ENCODE results near the gene UPK1B. TPM values are rescaled to one million over a fixed set of nuclear protein-coding genes. Genes with fewer than 3 reads are reported as not detected.

UPK1B gene
- total RNA-seq, 2 donors from 2014 or later: not detected

DNA sequence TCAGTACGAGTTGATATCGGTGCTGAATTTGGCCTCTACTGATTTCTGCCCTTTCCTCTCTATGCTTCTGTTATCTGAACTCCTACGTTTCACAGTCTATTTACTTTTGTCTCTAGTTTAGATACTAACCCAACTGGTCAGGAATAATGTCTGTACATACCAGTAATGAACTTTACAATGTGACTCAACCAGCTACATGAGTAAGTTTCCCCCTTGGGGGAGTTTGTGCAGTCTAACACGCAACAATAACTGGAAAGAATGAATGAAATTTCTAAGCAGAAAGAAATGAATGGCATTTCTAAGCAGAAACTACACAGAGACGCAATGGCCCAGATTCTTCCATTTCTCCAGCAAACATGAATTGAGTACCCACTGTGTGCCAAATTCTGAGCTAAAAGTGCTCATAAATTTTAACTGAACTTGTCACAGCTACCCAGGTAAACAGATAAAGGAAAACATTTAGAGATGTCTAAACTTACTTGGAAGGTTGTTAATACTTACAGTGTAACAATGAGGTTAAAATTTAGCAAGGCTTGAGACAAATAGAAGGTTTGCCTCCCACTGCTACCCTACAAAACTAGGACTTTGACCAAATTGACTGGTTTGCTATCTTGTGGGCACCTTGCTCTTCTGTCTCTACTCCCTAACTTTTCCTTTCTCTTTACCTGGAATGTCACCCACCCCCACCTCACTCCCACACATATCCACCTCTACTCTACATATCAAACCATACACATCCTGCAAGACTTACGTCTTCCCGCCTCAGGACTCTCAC lies 11.6 kb downstream of the UPK1B start:
- Mint-ChIP-seq H3K27ac (peak overlapping the region; percentile 21), H3K4me3 (peak overlapping the region in 1 of 2 donors; percentile 42), H3K4me1 (ENCODE audit: low read depth) (peaks cover 15% of the 10 kb centered on the region), H3K9me3 (no peaks in the 10 kb centered on the region), H3K36me3 (ENCODE audit: insufficient read depth in 2 of 2) (no peaks in the 10 kb centered on the region), H3K27me3 (ENCODE audit: low read depth) (no peaks in the 10 kb centered on the region)
- ATAC-seq (replicated peaks in 1 of 2) (peak; percentile 53 to 85), DNase-seq (no peak)

DNA sequence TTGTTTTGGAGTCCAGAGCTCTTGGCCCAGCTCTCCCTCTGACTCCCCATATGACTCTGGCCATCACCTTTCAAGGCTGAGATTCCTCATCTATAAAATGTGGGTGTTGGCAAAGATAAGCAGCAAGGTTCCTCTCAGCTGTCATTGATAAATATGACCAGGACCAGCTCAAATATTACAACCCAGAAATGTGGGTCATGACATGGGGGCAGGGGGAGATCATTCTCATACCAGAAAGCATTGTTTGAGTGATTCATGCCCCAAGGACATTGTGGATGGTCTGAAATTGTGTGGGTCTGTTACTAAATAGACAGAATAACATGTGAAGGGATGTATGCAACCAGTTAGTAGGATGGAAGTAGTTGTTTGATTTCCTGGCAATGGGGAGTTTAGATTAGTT lies 13.9 kb downstream of the UPK1B start:
- no peak for DNase-seq
- H3K36me3 Mint-ChIP-seq (ENCODE audit: insufficient read depth in 2 of 2): no peaks in the 10 kb centered on the region
- no peak overlapping the region for H3K27ac Mint-ChIP-seq
- H3K4me3 Mint-ChIP-seq: no peak overlapping the region
- no peaks in the 10 kb centered on the region for H3K27me3 Mint-ChIP-seq (ENCODE audit: low read depth)
- no peak for ATAC-seq (replicated peaks in 1 of 2)
- no peaks in the 10 kb centered on the region for H3K9me3 Mint-ChIP-seq
- H3K4me1 Mint-ChIP-seq (ENCODE audit: low read depth): peaks cover 15% of the 10 kb centered on the region

DNA sequence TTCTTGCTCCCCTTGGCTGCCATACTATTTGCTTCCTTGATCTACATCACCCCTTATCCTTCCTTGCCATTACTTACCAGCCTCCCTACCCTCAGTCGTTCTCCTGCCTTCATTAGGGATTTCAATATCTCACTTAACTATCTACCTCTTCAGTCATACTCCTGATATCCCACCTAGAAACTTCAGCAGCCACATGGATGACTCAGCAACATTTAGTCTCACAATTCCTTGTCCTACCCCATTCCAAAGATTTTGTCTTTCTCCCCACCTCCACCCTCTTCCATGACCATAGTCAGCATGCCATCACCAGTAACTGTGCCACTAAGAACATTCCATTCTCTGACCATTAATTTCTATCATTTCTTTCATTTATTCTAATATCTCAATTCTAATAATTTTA lies 18.4 kb downstream of the UPK1B start:
- no peak for DNase-seq
- ATAC-seq (replicated peaks in 1 of 2): no peak
- H3K27ac Mint-ChIP-seq: no peak overlapping the region
- no peaks in the 10 kb centered on the region for H3K27me3 Mint-ChIP-seq (ENCODE audit: low read depth)
- no peaks in the 10 kb centered on the region for H3K4me1 Mint-ChIP-seq (ENCODE audit: low read depth)
- H3K4me3 Mint-ChIP-seq: no peak overlapping the region
- H3K9me3 Mint-ChIP-seq: no peaks in the 10 kb centered on the region
- no peaks in the 10 kb centered on the region for H3K36me3 Mint-ChIP-seq (ENCODE audit: insufficient read depth in 2 of 2)

DNA sequence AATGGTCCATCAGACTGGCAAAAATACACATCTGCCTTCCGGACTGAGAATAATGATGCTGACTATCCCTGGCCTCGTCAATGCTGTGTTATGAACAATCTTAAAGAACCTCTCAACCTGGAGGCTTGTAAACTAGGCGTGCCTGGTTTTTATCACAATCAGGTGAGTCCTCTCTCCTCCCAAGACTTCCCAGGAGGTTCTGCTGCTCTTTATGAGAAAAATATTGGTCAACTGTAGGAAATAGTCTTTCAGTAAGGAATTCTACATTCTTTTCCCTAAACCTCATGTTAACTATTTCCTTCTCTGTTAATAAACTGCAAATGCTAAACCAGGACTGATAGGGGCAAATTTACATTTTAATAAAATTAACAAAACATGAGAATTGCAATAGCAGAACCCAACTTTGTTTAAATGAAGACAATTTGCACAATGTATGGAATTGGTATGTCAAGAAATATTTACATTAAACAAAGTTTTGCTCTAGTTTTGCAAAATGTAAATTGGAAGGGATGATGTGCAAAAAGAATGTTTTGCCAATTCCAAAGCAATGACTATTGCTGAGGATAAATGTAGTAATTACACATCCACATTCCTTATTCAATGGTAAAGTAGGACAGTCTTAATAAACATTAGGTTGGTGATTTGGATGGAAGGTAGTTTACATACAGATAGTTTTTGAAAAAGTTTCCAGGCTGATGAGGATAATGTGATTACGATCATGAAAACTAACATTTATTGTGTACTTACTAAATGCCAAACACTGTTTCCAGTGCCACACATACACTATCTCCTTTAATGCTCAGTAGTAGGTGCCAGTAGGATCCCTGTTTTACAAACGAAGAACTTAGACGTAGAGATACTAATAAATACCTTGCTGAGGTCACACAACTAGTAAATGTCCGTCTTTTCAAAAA lies 21.1 kb downstream of the UPK1B start:
- H3K27me3 Mint-ChIP-seq (ENCODE audit: low read depth): no peaks in the 10 kb centered on the region
- H3K4me1 Mint-ChIP-seq (ENCODE audit: low read depth): no peaks in the 10 kb centered on the region
- DNase-seq (no peak), ATAC-seq (replicated peaks in 1 of 2) (no peak)
- no peaks in the 10 kb centered on the region for H3K36me3 Mint-ChIP-seq (ENCODE audit: insufficient read depth in 2 of 2)
- H3K9me3 Mint-ChIP-seq: no peaks in the 10 kb centered on the region
- H3K4me3 Mint-ChIP-seq: no peak overlapping the region
- no peak overlapping the region for H3K27ac Mint-ChIP-seq

DNA sequence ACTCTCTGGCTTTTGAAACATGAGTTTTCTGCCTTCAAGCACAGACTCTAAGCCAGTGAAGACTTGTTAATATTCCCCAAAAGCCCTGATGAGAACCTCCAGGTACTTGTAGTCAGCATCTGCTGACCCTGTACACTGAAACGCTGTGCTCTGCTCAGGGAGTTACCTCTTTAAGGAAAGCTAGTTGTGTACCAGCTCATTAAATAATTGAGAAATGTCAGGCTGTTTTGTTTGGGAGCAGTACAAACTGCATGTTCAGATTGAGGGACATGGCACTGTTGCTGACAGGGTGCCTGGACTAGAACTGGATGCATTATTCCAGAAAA lies 21.7 kb downstream of the UPK1B start:
- no peak overlapping the region for H3K4me3 Mint-ChIP-seq
- no peak overlapping the region for H3K27ac Mint-ChIP-seq
- H3K4me1 Mint-ChIP-seq (ENCODE audit: low read depth): no peaks in the 10 kb centered on the region
- no peaks in the 10 kb centered on the region for H3K36me3 Mint-ChIP-seq (ENCODE audit: insufficient read depth in 2 of 2)
- no peaks in the 10 kb centered on the region for H3K27me3 Mint-ChIP-seq (ENCODE audit: low read depth)
- ATAC-seq (replicated peaks in 1 of 2) (no peak), DNase-seq (no peak)
- no peaks in the 10 kb centered on the region for H3K9me3 Mint-ChIP-seq

DNA sequence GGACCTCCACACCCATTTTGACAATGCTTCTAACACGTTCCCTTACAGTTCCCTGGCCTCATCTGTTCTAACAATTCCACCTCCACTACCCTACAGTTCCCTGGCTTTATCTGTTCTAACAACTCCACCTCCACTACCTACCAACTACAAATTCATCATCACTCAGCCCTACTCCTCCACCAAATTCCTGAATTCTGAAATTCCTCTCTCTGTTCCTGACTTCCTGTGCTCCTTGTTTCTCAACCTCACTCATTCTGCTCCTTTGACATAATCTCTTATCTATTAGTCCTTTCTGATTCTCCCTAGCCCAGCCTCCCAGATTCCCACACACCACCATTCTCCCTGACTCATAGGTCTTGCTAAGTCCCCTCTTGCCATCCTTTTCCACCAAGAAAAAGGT lies 22.5 kb downstream of the UPK1B start:
- ATAC-seq (replicated peaks in 1 of 2): no peak
- Mint-ChIP-seq H3K27ac (no peak overlapping the region), H3K27me3 (ENCODE audit: low read depth) (no peaks in the 10 kb centered on the region), H3K4me1 (ENCODE audit: low read depth) (no peaks in the 10 kb centered on the region), H3K36me3 (ENCODE audit: insufficient read depth in 2 of 2) (no peaks in the 10 kb centered on the region), H3K4me3 (no peak overlapping the region), H3K9me3 (no peaks in the 10 kb centered on the region)
- no peak for DNase-seq

DNA sequence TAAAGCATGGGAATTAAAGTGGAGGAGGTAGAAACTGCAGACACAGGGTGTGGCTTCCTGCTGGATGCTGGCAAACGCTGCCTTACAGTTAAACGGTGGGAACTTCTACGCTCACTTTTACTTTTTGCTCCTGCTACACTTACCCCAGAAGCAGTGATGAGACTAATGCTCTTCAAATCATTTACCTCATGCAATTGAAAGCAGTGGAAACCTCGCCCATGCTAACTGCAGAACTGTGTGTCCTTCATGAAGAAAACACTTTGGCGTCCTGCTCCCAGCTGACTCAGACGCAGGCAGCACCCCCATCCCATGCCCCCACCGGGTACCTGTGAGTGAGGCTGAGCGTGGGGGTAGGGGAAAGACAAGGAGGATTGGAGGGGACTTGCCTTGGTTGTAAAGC lies 31.8 kb downstream of the UPK1B start:
- Mint-ChIP-seq H3K27me3 (ENCODE audit: low read depth) (no peaks in the 10 kb centered on the region), H3K27ac (no peak overlapping the region), H3K4me3 (peak overlapping the region in 1 of 2 donors; percentile 29), H3K9me3 (no peaks in the 10 kb centered on the region), H3K4me1 (ENCODE audit: low read depth) (peaks cover 43% of the 10 kb centered on the region), H3K36me3 (ENCODE audit: insufficient read depth in 2 of 2) (peaks cover 0 to 6% of the 10 kb centered on the region in 2 donors)
- no peak for DNase-seq
- no peak for ATAC-seq (replicated peaks in 1 of 2)

DNA sequence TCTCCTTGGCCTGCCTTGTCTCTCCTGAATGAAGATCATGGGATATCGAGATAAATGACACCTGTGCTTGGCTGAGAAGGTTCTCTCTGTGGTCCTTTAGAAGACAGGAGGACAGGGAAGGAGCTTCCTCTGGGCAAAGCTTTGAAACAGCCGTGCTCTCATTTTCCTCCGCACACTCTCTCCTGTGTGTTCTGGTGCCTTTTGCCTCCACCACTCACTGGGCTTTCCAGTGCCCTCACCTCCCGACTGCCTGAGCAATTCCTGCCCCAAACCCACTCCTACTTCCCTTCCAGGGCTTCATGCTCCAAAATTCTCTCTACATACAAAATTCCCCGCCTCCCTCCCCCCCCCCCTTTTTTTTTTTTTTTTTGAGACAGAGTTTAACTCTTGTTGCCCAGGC lies 32.3 kb downstream of the UPK1B start:
- Mint-ChIP-seq H3K4me3 (peak overlapping the region in 1 of 2 donors; percentile 47), H3K27me3 (ENCODE audit: low read depth) (no peaks in the 10 kb centered on the region), H3K9me3 (no peaks in the 10 kb centered on the region), H3K36me3 (ENCODE audit: insufficient read depth in 2 of 2) (peaks cover 0 to 6% of the 10 kb centered on the region in 2 donors), H3K4me1 (ENCODE audit: low read depth) (peaks cover 47% of the 10 kb centered on the region), H3K27ac (no peak overlapping the region)
- no peak for DNase-seq
- ATAC-seq (replicated peaks in 1 of 2): no peak

DNA sequence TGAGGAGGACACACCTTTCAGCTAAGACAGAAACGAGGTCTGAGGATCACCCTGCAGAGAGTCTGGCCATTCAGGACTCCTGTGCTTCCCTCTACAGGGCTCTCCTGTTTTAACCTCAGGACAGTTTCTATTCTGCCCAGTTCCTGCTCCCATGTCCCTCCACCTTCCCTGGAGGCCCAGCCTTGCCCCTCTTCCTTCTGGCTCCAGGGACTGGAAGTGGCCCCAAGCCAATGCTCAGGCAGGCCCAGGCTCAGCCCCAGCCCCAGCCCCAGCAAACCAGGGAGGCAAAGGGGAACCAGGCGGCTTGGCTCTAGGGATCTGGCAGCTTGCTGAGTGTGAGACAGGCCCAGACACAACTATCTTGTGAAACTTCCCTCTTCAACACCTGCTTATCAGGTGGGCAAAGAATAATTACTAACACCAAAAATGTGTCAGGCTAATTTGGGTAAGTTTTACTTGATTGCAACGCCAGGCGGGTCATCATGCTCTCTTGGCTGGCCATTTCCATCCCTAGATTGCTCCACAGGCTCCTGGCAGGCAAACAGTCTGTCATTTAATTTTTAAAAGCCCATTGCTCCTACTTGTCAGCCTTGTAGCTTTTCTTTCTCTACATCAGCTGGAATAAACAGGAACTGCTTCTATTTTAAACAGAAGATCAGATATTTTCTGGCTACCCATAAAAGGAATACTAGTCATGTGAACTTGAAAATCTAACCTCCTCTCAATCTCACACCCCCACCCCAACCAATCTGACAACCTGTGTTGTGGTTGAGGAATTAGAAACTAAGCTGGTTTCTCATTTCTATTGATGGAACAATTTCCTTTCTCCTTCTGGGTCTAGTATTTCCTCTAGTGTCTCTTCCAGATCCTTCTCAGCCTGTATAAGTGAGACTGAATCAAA lies 33.5 kb downstream of the UPK1B start:
- Mint-ChIP-seq H3K9me3 (no peaks in the 10 kb centered on the region), H3K27me3 (ENCODE audit: low read depth) (no peaks in the 10 kb centered on the region), H3K36me3 (ENCODE audit: insufficient read depth in 2 of 2) (peaks cover 4 to 11% of the 10 kb centered on the region in 2 donors), H3K4me3 (no peak overlapping the region), H3K4me1 (ENCODE audit: low read depth) (peaks cover 47% of the 10 kb centered on the region), H3K27ac (no peak overlapping the region)
- ATAC-seq (replicated peaks in 1 of 2) (no peak), DNase-seq (no peak)

DNA sequence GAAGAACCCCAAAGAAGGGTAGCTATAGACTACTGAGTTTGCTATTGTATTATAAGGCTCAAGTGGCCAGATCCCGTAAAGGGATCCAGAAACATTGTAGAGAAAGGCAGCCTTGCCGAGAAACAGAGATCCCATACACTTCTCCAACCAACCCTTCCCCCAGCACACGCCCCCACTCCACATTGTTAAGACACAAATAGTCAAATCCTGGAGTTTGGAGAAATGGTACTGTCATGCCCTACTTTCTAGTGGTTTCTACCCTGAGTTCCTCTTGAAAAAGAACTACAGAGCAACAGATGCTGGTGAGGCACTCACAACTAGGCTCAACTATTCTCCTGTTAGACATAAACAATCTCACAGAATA lies 34.1 kb downstream of the UPK1B start:
- Mint-ChIP-seq H3K27me3 (ENCODE audit: low read depth) (no peaks in the 10 kb centered on the region), H3K4me3 (no peak overlapping the region), H3K4me1 (ENCODE audit: low read depth) (peaks cover 47% of the 10 kb centered on the region), H3K27ac (no peak overlapping the region), H3K36me3 (ENCODE audit: insufficient read depth in 2 of 2) (peaks cover 4 to 14% of the 10 kb centered on the region in 2 donors), H3K9me3 (no peaks in the 10 kb centered on the region)
- DNase-seq (no peak), ATAC-seq (replicated peaks in 1 of 2) (no peak)

DNA sequence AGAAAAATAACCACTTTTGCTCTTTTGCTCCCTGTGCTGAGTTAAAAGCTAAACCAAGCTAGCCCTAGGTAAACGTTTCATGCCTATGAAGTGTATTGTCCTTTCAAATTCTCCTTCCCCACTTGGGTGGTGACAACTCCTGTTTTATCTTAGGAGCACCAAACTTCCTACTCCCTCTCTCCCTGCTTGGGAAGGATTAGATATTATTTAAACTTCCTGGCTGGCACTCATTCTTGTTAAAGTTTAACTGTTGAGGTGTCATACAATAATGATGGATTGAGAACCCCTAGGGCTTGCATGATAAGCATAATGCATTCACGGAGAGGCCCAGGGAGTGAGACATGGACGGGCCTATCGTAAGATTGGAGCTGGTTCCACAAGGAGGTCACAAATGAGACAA lies 37.8 kb downstream of the UPK1B start:
- Mint-ChIP-seq H3K27ac (no peak overlapping the region), H3K4me1 (ENCODE audit: low read depth) (peaks cover 27% of the 10 kb centered on the region), H3K9me3 (no peaks in the 10 kb centered on the region), H3K36me3 (ENCODE audit: insufficient read depth in 2 of 2) (peaks cover 11 to 24% of the 10 kb centered on the region in 2 donors), H3K4me3 (no peak overlapping the region), H3K27me3 (ENCODE audit: low read depth) (no peaks in the 10 kb centered on the region)
- ATAC-seq (replicated peaks in 1 of 2) (no peak), DNase-seq (no peak)

DNA sequence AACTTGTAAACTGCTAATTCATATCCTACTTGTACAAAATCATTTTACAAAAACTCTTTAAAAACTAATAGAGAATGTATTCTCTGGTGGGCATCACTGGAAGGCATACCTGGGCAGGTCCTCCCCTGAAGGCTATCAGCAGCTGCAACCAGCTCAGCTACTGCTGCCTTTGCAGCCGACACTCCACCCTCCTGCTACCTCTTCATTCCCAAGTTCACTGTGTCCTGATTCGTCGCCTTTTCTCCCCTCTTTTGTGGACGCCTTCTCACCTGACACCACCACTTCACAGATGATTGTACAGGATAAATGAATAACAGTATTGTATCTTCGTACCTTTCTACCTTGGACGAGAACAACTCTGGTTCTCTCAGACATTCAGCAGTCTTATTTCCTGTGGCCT lies 38.4 kb downstream of the UPK1B start:
- Mint-ChIP-seq H3K4me1 (ENCODE audit: low read depth) (peaks cover 22% of the 10 kb centered on the region), H3K27me3 (ENCODE audit: low read depth) (no peaks in the 10 kb centered on the region), H3K4me3 (no peak overlapping the region), H3K27ac (peak overlapping the region; percentile 12), H3K36me3 (ENCODE audit: insufficient read depth in 2 of 2) (peaks cover 11 to 24% of the 10 kb centered on the region in 2 donors), H3K9me3 (no peaks in the 10 kb centered on the region)
- DNase-seq (no peak), ATAC-seq (replicated peaks in 1 of 2) (no peak)

DNA sequence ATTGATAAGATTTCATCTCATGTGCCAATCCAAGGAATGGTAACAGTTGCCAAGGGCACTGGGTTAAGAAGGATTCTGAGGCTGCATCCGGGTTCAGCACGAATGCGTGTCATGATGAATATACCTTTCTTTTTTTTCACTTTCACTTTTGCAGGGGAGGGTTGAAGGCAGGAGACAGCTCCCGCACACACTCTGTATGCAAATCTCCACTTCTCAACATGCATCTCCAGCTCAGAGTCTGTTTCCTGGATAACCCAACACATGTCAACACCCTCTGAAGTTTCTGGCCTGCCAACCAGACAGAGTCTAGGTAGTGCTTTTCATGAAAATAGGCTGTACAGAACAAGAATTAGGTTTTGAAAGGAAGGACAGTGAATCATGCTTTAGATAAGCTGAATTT lies 45.7 kb downstream of the UPK1B start:
- peak overlapping the region; percentile 96 for H3K27ac Mint-ChIP-seq
- H3K9me3 Mint-ChIP-seq: no peaks in the 10 kb centered on the region
- H3K36me3 Mint-ChIP-seq (ENCODE audit: insufficient read depth in 2 of 2): peaks cover 12 to 18% of the 10 kb centered on the region in 2 donors
- peak; percentile 93 for ATAC-seq (replicated peaks in 1 of 2)
- DNase-seq: peak; percentile 23 to 39
- peak overlapping the region; percentile 50 to 57 for H3K4me3 Mint-ChIP-seq
- H3K27me3 Mint-ChIP-seq (ENCODE audit: low read depth): no peaks in the 10 kb centered on the region
- H3K4me1 Mint-ChIP-seq (ENCODE audit: low read depth): peaks cover 43% of the 10 kb centered on the region

Data from activated T-cell treated with anti-CD3 and anti-CD28 coated beads, Interleukin-2, amount 50 U/mL, for 72 hours (primary cell).